VCaP (cell line): Measurements from ENCODE around the gene BRAF.
A peak's percentile ranks its signal among the peaks of the same experiment; 100 is the strongest.

Experiments used
- H3K27ac ChIP-seq: fragments of 450-650 bp; 2 replicates; pipeline ENCODE4 v1.5.1; 2017
- CTCF ChIP-seq: fragments of 450-650 bp; conservative IDR thresholded peaks from 2 replicates; pipeline ENCODE4 v1.5.1; 2017; ENCODE audit warnings: mild to moderate bottlenecking, moderate library complexity

BRAF gene

GRCh38 chr7:140901941-140902302, 22.8 kb downstream of the BRAF start:
- peak overlapping the region; percentile 31 for H3K27ac ChIP-seq
- TF ChIP-seq CTCF, result no peak

- H3K27ac ChIP-seq, result no peak overlapping the region
- no peak for TF ChIP-seq CTCF
Observed at GRCh38 chr7:140899883-140900282, 24.8 kb downstream of the BRAF start.

GRCh38 chr7:140898786-140899536, 25.8 kb downstream of the BRAF start:
- no peak overlapping the region for H3K27ac ChIP-seq
- TF ChIP-seq CTCF, result no peak

- TF ChIP-seq CTCF, result no peak
- H3K27ac ChIP-seq, result 0 out of 2 replicates have a peak overlapping the region, but pooled peaks have one; percentile 13
Observed at GRCh38 chr7:140896996-140897395, 27.7 kb downstream of the BRAF start.

- no peak for TF ChIP-seq CTCF
- no peak overlapping the region for H3K27ac ChIP-seq
Observed at GRCh38 chr7:140889645-140890044, 35.1 kb downstream of the BRAF start.

GRCh38 chr7:140889150-140889549, 35.6 kb downstream of the BRAF start:
- no peak for TF ChIP-seq CTCF

GRCh38 chr7:140888087-140888486, 36.6 kb downstream of the BRAF start:
- H3K27ac ChIP-seq, result no peak overlapping the region
- TF ChIP-seq CTCF, result no peak

More at GRCh38 chr7:140889150-140889549, 35.6 kb downstream of the BRAF start:
- H3K27ac ChIP-seq, result no peak overlapping the region
